Aorta (tissue), 5 donors: Measurements from ENCODE around the gene EPHB6. TPM values are rescaled to one million over a fixed set of nuclear protein-coding genes. Genes with fewer than 3 reads are reported as not detected.

ENCODE experiments used
- ATAC-seq: fragments of 200-7000 bp; cut with Tn5 transposase; one replicate; pipeline ENCODE4 v1.9.1; 2022; ENCODE audit warnings: moderate library complexity; ENCODE audit not compliant: low FRiP score
- DNase-seq, 2 donors: peaks; one replicate each; pipeline ENCODE4 v3.0.0-alpha.2; 2020
- H3K27ac ChIP-seq, 2 donors: one replicate each; pipeline ENCODE4 v1.5.1; 2013; ENCODE audit warnings: low read length in 2 of 2, mild to moderate bottlenecking in 2 of 2, moderate library complexity in 2 of 2, control low read depth in 1 of 2, inconsistent platforms in 1 of 2, low read depth in 1 of 2
- H3K27me3 ChIP-seq, 2 donors: one replicate each; pipeline ENCODE4 v1.6.1; 2013; ENCODE audit warnings: control low read depth in 1 of 2, low read length in 1 of 2, mild to moderate bottlenecking in 1 of 2, moderate library complexity in 1 of 2; ENCODE audit not compliant: insufficient read depth in 2 of 2, control insufficient read depth in 1 of 2
- H3K36me3 ChIP-seq, 2 donors: one replicate each; pipeline ENCODE4 v1.6.1; 2013; ENCODE audit warnings: control low read depth in 1 of 2, low read length in 1 of 2, mild to moderate bottlenecking in 1 of 2; ENCODE audit not compliant: insufficient read depth in 2 of 2, control insufficient read depth in 1 of 2
- H3K4me1 ChIP-seq, 2 donors: one replicate each; pipeline ENCODE4 v1.6.1; 2013; ENCODE audit warnings: low read length in 2 of 2, control low read depth in 1 of 2, mild to moderate bottlenecking in 1 of 2, moderate library complexity in 1 of 2; ENCODE audit not compliant: insufficient read depth in 2 of 2, control insufficient read depth in 1 of 2
- H3K4me3 ChIP-seq, 2 donors: one replicate each; pipeline ENCODE4 v1.5.1; 2013; ENCODE audit warnings: low read length in 2 of 2, control low read depth in 1 of 2, mild to moderate bottlenecking in 1 of 2
- H3K9me3 ChIP-seq: one replicate; pipeline ENCODE4 v1.6.1; 2013; ENCODE audit warnings: mild to moderate bottlenecking, low read length; ENCODE audit not compliant: control insufficient read depth
- WGBS, 2 donors: extraction: QIAGEN DNeasy Blood & Tissue Kit; methylation state at CpG; one replicate each; pipeline ENCODE4 v1.1.7; 2013; 5-methylcytosine and 5-hydroxymethylcytosine counted together
- intact Hi-C, 2 donors: fragments of 100-400 bp; cut with DNase I; formaldehyde crosslinking; loops; one replicate each; pipeline versions ENCODE4 v1.14.2 to v1.15.0; 2022
- polyA plus RNA-seq, 2 donors: library from polyadenylated mRNA; stranded (reverse); fragments of 200-250 nt; gene quantifications; one replicate each; pipeline ENCODE4 v1.2.3, GENCODE V29; 2013
- total RNA-seq, 2 donors: library from RNA; stranded (reverse); fragmentation: NEBNext Ultra II Directional; extraction: Animal tissue kit (Norgen Biotek cat#: 25700); gene quantifications; one replicate each; pipeline ENCODE4 v1.2.1, GENCODE V29; 2021
- donor health status: healthy with polysubstance abuse.
- donor health status: Bipolar disorder and iron deficiency.
- donor health status: DM: no; HTN: no; CAD: no.
- donor health status: DM: no; HTN: no; CAD: no.
- donor health status: DM: yes; HTN: yes; CAD: no.

The EPHB6 gene
- total and polyA plus RNA-seq, 4 donors: 11.6 to 125 (median 14.9) TPM

DNA sequence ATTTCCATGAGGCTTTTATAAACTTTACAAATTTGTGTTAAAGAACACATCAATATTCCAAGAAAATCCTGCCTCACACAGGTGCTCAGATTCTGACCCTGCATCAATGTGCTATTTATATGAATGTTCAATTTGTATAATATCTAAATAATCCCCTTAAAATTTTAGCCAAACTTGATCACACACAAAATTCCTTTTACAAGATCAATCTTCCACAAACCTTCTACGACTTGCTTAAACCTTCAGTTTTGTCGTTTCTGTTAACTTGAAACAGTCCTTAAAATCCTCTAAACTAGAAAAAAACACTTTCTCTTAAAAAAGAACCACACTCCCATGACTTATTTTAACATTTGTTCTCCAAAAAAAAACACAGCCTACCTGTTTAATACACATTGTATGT lies 50.9 kb downstream of the EPHB6 start:
- 76% methylated on average over 2 of the region's 2 CpGs for WGBS, 2 donors
- intact Hi-C loops: no loop called here
- peaks cover 5% of the 10 kb centered on the region for H3K9me3 ChIP-seq
- H3K4me1 ChIP-seq: no peaks in the 10 kb centered on the region
- ATAC-seq (no peak), DNase-seq (no peak)
- no peaks in the 10 kb centered on the region for H3K27me3 ChIP-seq
- H3K4me3 ChIP-seq: no peak overlapping the region
- no peaks in the 10 kb centered on the region for H3K36me3 ChIP-seq
- no peak overlapping the region for H3K27ac ChIP-seq

DNA sequence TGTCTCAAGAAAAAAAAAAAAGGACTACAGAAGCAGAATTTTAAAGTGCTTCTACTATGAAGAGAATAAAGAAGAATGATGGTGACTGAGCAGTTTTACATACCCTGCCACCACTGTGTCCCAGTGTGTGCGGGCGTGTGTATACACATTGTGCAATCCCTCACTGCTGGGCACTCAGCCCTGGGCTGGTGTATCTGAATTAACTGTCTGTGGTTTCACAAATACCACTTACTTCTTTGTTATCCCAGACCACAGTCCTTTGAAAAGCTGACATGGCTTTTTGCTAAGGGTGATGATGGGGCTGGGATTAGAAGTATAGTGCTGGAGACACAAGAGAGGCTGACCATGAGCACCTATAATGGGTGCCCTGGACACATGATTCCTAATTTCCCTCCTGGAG lies 51.8 kb downstream of the EPHB6 start:
- intact Hi-C loops: no loop called here
- DNase-seq (no peak), ATAC-seq (no peak)
- Histone ChIP-seq H3K4me1 (no peaks in the 10 kb centered on the region), H3K36me3 (no peaks in the 10 kb centered on the region), H3K4me3 (no peak overlapping the region), H3K27me3 (no peaks in the 10 kb centered on the region), H3K9me3 (peaks cover 5% of the 10 kb centered on the region), H3K27ac (no peak overlapping the region)
- 91 to 92% methylated on average over 2 of the region's 2 CpGs for WGBS, 2 donors

DNA sequence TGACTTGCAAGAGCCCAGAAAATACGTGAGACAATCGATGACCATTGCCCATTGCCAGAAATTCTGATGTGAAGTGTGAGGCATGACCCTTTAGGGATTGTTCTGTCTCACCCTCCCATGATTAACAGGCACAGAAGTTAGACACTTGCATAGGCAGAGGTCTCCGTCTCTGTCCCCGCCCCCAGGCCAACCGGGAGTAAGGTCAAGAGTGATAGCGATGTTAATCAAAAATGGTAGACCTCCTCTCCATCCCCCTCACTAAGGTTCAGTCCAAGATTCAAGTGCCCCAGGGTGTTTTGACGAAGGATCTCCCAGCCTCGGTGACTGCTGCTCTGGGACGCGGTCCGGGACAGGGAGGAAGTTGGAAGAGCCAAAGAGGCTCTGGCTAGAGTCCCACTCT lies 53.4 kb downstream of the EPHB6 start:
- Histone ChIP-seq H3K4me1 (no peaks in the 10 kb centered on the region), H3K36me3 (no peaks in the 10 kb centered on the region), H3K4me3 (no peak overlapping the region), H3K27me3 (no peaks in the 10 kb centered on the region), H3K9me3 (peaks cover 5% of the 10 kb centered on the region), H3K27ac (no peak overlapping the region)
- 80 to 83% methylated on average over 11 of the region's 11 CpGs for WGBS, 2 donors
- ATAC-seq (no peak), DNase-seq (no peak)
- intact Hi-C loops: no loop called here

- intact Hi-C loops: no loop called here
- 74 to 79% methylated on average over 21 of the region's 21 CpGs for WGBS, 2 donors
- H3K27ac ChIP-seq: no peak overlapping the region
- H3K36me3 ChIP-seq: no peaks in the 10 kb centered on the region
- H3K9me3 ChIP-seq: peaks cover 5% of the 10 kb centered on the region
- H3K27me3 ChIP-seq: no peaks in the 10 kb centered on the region
- ATAC-seq: no peak
- no peak for DNase-seq
- H3K4me1 ChIP-seq: no peaks in the 10 kb centered on the region
- no peak overlapping the region for H3K4me3 ChIP-seq
These were observed 54.3 kb downstream of the EPHB6 start for GRCh38 chr7:142908921-142909890.

DNA sequence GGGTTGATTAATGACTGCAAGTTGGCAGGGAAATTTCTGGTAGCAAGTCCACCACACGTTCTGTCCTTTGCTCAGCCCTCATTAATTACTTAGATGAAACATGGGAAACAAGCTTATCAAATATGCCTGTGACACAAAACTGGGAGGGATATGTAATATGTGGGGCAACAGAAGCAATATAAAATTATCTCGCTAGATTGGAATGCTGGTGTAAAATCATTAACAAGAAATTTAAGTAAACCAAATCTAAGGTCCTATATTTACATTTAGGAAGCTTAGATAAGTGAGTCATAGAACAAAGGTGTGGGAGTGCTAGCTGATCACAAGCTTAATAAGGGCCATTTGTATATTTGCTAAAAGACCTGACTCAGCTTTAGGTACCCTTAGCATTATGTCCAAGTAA lies 55.2 kb downstream of the EPHB6 start:
- WGBS, 2 donors: 46 to 50% methylated on average over 2 of the region's 2 CpGs
- Histone ChIP-seq H3K27me3 (no peaks in the 10 kb centered on the region), H3K27ac (no peak overlapping the region), H3K4me3 (no peak overlapping the region), H3K9me3 (peaks cover 3% of the 10 kb centered on the region), H3K36me3 (no peaks in the 10 kb centered on the region), H3K4me1 (no peaks in the 10 kb centered on the region)
- intact Hi-C loops: no loop called here
- ATAC-seq (no peak), DNase-seq (no peak)

- no peak overlapping the region for H3K4me3 ChIP-seq
These were observed 55.6 kb downstream of the EPHB6 start for GRCh38 chr7:142910481-142910880.

GRCh38 chr7:142913051-142913450 lies 58.2 kb downstream of the EPHB6 start:
- Histone ChIP-seq H3K4me3 (no peak overlapping the region), H3K9me3 (no peaks in the 10 kb centered on the region), H3K4me1 (no peaks in the 10 kb centered on the region), H3K27ac (no peak overlapping the region), H3K36me3 (no peaks in the 10 kb centered on the region), H3K27me3 (no peaks in the 10 kb centered on the region)
- 44 to 47% methylated on average over 3 of the region's 3 CpGs for WGBS, 2 donors
- DNase-seq (no peak), ATAC-seq (no peak)
- intact Hi-C loops: no loop called here

More at GRCh38 chr7:142910481-142910880, 55.6 kb downstream of the EPHB6 start:
- 49 to 60% methylated on average over 2 of the region's 2 CpGs for WGBS, 2 donors
- H3K9me3 ChIP-seq: peaks cover 3% of the 10 kb centered on the region
- intact Hi-C loops: no loop called here
- H3K4me1 ChIP-seq: no peaks in the 10 kb centered on the region
- H3K27ac ChIP-seq: no peak overlapping the region
- ATAC-seq: no peak
- DNase-seq: no peak
- no peaks in the 10 kb centered on the region for H3K27me3 ChIP-seq
- no peaks in the 10 kb centered on the region for H3K36me3 ChIP-seq

- WGBS, 2 donors: 80 to 85% methylated on average over 2 of the region's 2 CpGs
- intact Hi-C loops: no loop called here
- H3K4me3 ChIP-seq: no peak overlapping the region
- H3K27ac ChIP-seq: no peak overlapping the region
- no peak for ATAC-seq
- no peaks in the 10 kb centered on the region for H3K9me3 ChIP-seq
- H3K4me1 ChIP-seq: no peaks in the 10 kb centered on the region
- H3K36me3 ChIP-seq: no peaks in the 10 kb centered on the region
- H3K27me3 ChIP-seq: no peaks in the 10 kb centered on the region
- DNase-seq: no peak
These were observed 58.7 kb downstream of the EPHB6 start for GRCh38 chr7:142913566-142913965.

- H3K4me1 ChIP-seq: no peaks in the 10 kb centered on the region
- no peak overlapping the region for H3K27ac ChIP-seq
- 63% methylated on average over 1 of the region's 1 CpG for WGBS, 2 donors
- intact Hi-C loops: no loop called here
- H3K36me3 ChIP-seq: no peaks in the 10 kb centered on the region
- ATAC-seq (no peak), DNase-seq (no peak)
- H3K9me3 ChIP-seq: no peaks in the 10 kb centered on the region
- H3K4me3 ChIP-seq: no peak overlapping the region
- no peaks in the 10 kb centered on the region for H3K27me3 ChIP-seq
These were observed 59.2 kb downstream of the EPHB6 start for GRCh38 chr7:142914121-142914520.
